Measurements from ENCODE around the gene UCK1.

Gene UCK1

DNA sequence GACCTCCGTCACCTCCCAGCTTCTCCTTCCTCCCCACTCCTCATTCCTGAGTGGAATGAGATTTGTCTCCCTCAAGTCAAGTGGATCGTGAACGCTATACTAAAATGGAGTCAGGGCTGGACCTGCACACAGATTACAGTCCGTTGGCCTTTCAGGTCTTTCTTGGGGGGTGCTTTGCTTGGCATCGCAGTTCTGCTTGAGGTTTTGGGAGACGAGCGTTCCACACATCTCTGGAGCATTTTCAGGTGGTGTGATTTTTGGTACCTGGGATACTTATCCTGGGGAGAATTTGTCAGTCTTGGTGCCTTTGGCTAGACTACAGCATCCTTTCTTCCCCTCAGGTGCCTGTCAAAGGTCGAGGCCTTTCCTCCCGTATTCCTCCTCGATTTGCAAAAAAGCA lies 52.2 kb downstream of the UCK1 start:
- TF ChIP-seq, protein P1, sequence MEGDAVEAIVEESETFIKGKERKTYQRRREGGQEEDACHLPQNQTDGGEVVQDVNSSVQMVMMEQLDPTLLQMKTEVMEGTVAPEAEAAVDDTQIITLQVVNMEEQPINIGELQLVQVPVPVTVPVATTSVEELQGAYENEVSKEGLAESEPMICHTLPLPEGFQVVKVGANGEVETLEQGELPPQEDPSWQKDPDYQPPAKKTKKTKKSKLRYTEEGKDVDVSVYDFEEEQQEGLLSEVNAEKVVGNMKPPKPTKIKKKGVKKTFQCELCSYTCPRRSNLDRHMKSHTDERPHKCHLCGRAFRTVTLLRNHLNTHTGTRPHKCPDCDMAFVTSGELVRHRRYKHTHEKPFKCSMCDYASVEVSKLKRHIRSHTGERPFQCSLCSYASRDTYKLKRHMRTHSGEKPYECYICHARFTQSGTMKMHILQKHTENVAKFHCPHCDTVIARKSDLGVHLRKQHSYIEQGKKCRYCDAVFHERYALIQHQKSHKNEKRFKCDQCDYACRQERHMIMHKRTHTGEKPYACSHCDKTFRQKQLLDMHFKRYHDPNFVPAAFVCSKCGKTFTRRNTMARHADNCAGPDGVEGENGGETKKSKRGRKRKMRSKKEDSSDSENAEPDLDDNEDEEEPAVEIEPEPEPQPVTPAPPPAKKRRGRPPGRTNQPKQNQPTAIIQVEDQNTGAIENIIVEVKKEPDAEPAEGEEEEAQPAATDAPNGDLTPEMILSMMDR (IDR thresholded peaks at IDR 0.05; ENCODE audit: low read depth, low read length, poor library complexity, severe bottlenecking): no peak
- no peak for TF ChIP-seq EZH2phosphoT487 (IDR thresholded peaks at IDR 0.05; ENCODE audit: borderline replicate concordance, low read length)
- no peak overlapping the region for H3K27ac ChIP-seq (ENCODE audit: low read depth, low read length)

DNA sequence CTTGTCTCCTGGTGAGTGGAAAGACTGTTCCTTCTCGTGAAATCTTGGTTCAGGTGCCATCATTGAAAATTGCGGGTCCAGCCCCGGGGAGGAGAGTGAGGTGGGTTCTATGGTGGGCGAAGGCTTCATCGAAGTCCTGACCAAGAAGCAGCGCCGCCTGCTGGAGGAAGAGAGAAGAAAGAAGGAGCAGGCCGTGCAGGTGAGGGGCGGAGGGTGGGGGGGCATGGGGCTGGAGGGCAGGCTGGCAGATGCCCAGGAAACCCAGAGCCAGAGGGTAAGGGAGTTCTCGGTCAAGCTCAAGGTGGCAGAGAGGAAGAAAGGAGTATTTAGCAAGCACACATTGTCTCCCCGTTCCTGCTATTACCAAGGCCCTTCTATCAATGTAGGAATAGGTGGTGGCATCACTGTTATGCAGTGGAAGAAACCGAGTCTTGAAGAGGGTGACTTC lies 52.6 kb downstream of the UCK1 start:
- no peaks in the 10 kb centered on the region for H3K27me3 ChIP-seq (ENCODE audit: control insufficient read depth, low read length)
- peaks cover 10% of the 10 kb centered on the region for H4K20me1 ChIP-seq (ENCODE audit: control insufficient read depth, insufficient read depth, low read depth, low read length)
- no peak overlapping the region for H3K4me3 ChIP-seq (ENCODE audit: low read length)
- H3K36me3 ChIP-seq (ENCODE audit: control insufficient read depth, low read length): peaks cover 98% of the 10 kb centered on the region
- no peaks in the 10 kb centered on the region for H3K9me3 ChIP-seq (ENCODE audit: control insufficient read depth, insufficient read depth, low read length)
- no peaks in the 10 kb centered on the region for H3K4me1 ChIP-seq (ENCODE audit: control insufficient read depth, low read length)
- TF ChIP-seq EZH2phosphoT487 (IDR thresholded peaks at IDR 0.05; ENCODE audit: borderline replicate concordance, low read length): no peak
- TF ChIP-seq, protein P1 (IDR thresholded peaks at IDR 0.05; ENCODE audit: low read depth, low read length, poor library complexity, severe bottlenecking): peak; percentile 84
- H3K79me2 ChIP-seq (ENCODE audit: control insufficient read depth, low read length): peaks cover 14% of the 10 kb centered on the region
- H3K27ac ChIP-seq (ENCODE audit: low read depth, low read length): no peak overlapping the region
- H3F3A ChIP-seq (ENCODE audit: control insufficient read depth, insufficient read depth): no peaks in the 10 kb centered on the region; the same call in 1 of the 2 replicates
- no peaks in the 10 kb centered on the region for H3K9me2 ChIP-seq (replicated peaks; ENCODE audit: control insufficient read depth, low read length)
- no peak overlapping the region for H3K4me2 ChIP-seq (ENCODE audit: low read length)

More for the DNA sequence above, 52.2 kb downstream of the UCK1 start:
- H4K20me1 ChIP-seq (ENCODE audit: control insufficient read depth, insufficient read depth, low read depth, low read length): peaks cover 10% of the 10 kb centered on the region
- no peaks in the 10 kb centered on the region for H3K9me3 ChIP-seq (ENCODE audit: control insufficient read depth, insufficient read depth, low read length)
- H3K79me2 ChIP-seq (ENCODE audit: control insufficient read depth, low read length): peaks cover 11% of the 10 kb centered on the region
- no peaks in the 10 kb centered on the region for H3K9me2 ChIP-seq (replicated peaks; ENCODE audit: control insufficient read depth, low read length)
- no peak overlapping the region for H3K4me3 ChIP-seq (ENCODE audit: low read length)
- H3K4me2 ChIP-seq (ENCODE audit: low read length): no peak overlapping the region
- peaks cover 98% of the 10 kb centered on the region for H3K36me3 ChIP-seq (ENCODE audit: control insufficient read depth, low read length)
- no peaks in the 10 kb centered on the region for H3K27me3 ChIP-seq (ENCODE audit: control insufficient read depth, low read length)
- no peaks in the 10 kb centered on the region for H3K4me1 ChIP-seq (ENCODE audit: control insufficient read depth, low read length)
- H3F3A ChIP-seq (ENCODE audit: control insufficient read depth, insufficient read depth): no peaks in the 10 kb centered on the region; the same call in 1 of the 2 replicates

DNA sequence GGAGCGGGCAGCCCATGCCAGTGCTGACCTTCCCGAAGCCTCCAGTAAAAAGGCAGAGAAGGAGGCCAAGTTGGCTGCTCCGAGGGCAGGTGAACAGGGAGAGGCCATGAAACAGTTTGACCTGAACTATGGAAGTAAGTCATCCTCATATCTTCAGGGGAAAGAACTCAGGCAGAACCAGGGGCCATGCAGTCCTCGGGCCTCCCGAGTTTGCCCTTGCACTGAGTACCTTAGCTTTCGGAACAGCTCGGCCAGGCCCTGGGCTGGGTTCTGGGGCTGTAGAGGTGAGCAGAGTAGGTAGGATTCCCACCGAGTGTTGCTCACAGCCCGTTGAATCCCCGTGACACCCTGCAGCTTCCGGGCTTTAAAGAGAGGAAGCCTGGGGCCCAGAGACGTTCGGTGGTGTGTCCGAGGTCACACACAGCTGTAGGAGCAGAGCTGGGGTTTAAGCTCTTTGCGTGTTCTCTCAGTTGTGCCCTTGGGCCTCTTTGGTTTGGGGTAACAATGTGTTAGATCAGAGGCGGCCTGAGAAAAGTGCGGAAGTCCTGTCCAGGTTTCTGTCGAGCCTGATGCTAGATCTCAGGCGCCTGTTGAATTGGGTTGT lies 53.1 kb downstream of the UCK1 start:
- Histone ChIP-seq H3K9me2 (replicated peaks; ENCODE audit: control insufficient read depth, low read length) (no peaks in the 10 kb centered on the region), H3K79me2 (ENCODE audit: control insufficient read depth, low read length) (peaks cover 16% of the 10 kb centered on the region), H4K20me1 (ENCODE audit: control insufficient read depth, insufficient read depth, low read depth, low read length) (peaks cover 10% of the 10 kb centered on the region), H3F3A (ENCODE audit: control insufficient read depth, insufficient read depth) (no peaks in the 10 kb centered on the region; the same call in 1 of the 2 replicates), H3K27me3 (ENCODE audit: control insufficient read depth, low read length) (no peaks in the 10 kb centered on the region), H3K27ac (ENCODE audit: low read depth, low read length) (no peak overlapping the region), H3K36me3 (ENCODE audit: control insufficient read depth, low read length) (peaks cover 98% of the 10 kb centered on the region), H3K4me2 (ENCODE audit: low read length) (no peak overlapping the region), H3K4me3 (ENCODE audit: low read length) (no peak overlapping the region), H3K9me3 (ENCODE audit: control insufficient read depth, insufficient read depth, low read length) (no peaks in the 10 kb centered on the region), H3K4me1 (ENCODE audit: control insufficient read depth, low read length) (no peaks in the 10 kb centered on the region)
- TF ChIP-seq EZH2phosphoT487 (IDR thresholded peaks at IDR 0.05; ENCODE audit: borderline replicate concordance, low read length): no peak
- TF ChIP-seq, protein P1 (IDR thresholded peaks at IDR 0.05; ENCODE audit: low read depth, low read length, poor library complexity, severe bottlenecking): no peak

Data from DOHH2 (cell line).